Left ventricle myocardium inferior (tissue), 1 donor: ENCODE results near the gene ADAMTS8. TPM values are rescaled to one million over a fixed set of nuclear protein-coding genes. Genes with fewer than 3 reads are reported as not detected.

Experiments used
- DNase-seq: peaks from one replicate; pipeline ENCODE4 v3.0.0-alpha.2; 2020
- H3K27ac ChIP-seq: fragments of 200-600 bp; replicated peaks from 2 replicates; pipeline ENCODE4 v1.8.0; 2021
- H3K27me3 ChIP-seq: fragments of 200-600 bp; 2 replicates; pipeline ENCODE4 v1.8.0; 2021; ENCODE audit warnings: low read depth
- H3K36me3 ChIP-seq: fragments of 200-600 bp; 2 replicates; pipeline ENCODE4 v1.8.0; 2021
- H3K4me1 ChIP-seq: fragments of 200-600 bp; 2 replicates; pipeline ENCODE4 v1.8.0; 2021
- H3K4me3 ChIP-seq: fragments of 200-600 bp; 2 replicates; pipeline ENCODE4 v1.8.0; 2021; ENCODE audit warnings: mild to moderate bottlenecking, moderate library complexity
- H3K9me3 ChIP-seq: fragments of 200-600 bp; replicated peaks from 2 replicates; pipeline ENCODE4 v1.8.0; 2021
- intact Hi-C: fragments of 100-400 bp; cut with micrococcal nuclease; formaldehyde crosslinking; loops from one replicate; pipeline ENCODE4 v1.11.0; 2022
- total RNA-seq: library from RNA; stranded (reverse); fragmentation: NEBNext Ultra II Directional; extraction: Animal tissue kit (Norgen Biotek cat#: 25700); gene quantifications from one replicate; pipeline ENCODE4 v1.2.1, GENCODE V29; 2021
- TF ChIP-seq, protein P1 (sequence below): fragments of 200-600 bp; IDR thresholded peaks from 2 replicates; pipeline ENCODE4 v1.8.0; 2021; ENCODE audit warnings: antibody characterized with exemption, mild to moderate bottlenecking, borderline replicate concordance
- donor health status: DM: no; HTN: yes; CAD: no; lungs with severe emphysema.

ADAMTS8 gene
- total RNA-seq, 1 donor from 2014 or later = 0.85 TPM

DNA sequence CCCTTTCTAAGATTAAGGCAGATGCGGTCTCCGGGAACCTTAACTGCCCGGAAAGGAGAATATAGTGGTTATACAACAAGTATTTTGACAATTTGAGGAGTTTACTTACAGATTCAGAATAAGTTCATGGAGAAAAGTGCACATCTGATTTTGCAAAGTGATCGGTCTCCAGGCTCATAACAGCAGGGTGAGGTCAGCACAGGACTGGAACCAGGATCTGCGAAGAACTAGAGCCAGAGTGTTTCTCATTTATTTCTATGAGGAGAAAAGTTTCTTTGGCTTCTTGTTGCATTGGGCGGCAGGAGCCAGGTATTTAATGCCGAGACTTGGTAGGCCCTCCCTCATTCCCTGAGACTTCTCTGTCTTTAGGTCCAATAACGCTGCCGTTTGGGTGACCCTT, 23.8 kb upstream of the ADAMTS8 start:
- no peak for DNase-seq
- peak overlapping the region; percentile 91 for H3K4me3 ChIP-seq

DNA sequence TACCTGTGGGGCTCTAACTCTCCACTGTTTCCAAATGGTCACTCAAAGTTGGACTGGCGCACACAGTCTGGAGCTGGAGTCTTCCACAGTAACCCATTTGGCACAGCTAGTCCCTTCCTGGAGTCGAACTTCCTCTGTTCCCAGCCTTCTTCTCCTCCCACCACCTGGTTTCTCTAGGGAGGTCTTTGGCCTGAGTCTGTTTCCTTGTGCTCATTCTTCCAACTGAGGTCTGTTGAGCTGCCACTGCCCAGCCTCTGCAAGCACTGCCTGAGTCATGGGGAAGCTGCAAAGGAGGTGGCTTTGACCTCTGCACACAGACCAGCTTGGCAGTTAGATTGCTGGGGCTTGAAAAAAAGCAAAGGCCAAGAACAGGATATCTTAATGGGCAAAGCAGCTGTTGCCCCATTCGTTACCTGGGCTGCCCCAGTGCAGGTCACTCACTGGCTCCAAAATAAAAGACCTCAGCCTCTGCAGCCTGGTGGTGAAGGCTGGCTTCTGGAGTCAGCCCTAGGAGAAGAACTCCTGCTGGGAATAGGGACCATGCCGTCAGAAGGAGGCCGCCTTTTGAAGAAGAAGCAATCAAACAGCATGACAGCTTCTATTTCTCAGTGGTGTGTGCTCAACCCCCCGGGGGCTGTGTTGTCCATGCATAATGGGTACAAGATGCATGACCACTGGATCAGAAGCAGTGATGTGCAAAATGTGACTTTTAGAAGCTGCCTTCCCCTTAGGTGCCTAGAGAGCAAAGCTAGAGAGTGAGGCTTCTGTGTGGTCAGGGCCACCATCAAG, 23.0 kb upstream of the ADAMTS8 start:
- peak; percentile 57 for DNase-seq
- intact Hi-C loops = loop anchor here (5.0 kb wide), 1 partner anchor 71 kb away; no protein-coding TSS in a partner anchor
- TF ChIP-seq, protein P1, sequence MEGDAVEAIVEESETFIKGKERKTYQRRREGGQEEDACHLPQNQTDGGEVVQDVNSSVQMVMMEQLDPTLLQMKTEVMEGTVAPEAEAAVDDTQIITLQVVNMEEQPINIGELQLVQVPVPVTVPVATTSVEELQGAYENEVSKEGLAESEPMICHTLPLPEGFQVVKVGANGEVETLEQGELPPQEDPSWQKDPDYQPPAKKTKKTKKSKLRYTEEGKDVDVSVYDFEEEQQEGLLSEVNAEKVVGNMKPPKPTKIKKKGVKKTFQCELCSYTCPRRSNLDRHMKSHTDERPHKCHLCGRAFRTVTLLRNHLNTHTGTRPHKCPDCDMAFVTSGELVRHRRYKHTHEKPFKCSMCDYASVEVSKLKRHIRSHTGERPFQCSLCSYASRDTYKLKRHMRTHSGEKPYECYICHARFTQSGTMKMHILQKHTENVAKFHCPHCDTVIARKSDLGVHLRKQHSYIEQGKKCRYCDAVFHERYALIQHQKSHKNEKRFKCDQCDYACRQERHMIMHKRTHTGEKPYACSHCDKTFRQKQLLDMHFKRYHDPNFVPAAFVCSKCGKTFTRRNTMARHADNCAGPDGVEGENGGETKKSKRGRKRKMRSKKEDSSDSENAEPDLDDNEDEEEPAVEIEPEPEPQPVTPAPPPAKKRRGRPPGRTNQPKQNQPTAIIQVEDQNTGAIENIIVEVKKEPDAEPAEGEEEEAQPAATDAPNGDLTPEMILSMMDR = no peak
- H3K4me3 ChIP-seq = peak overlapping the region; percentile 91
- peaks cover 86% of the 10 kb centered on the region for H3K4me1 ChIP-seq
- H3K36me3 ChIP-seq = peaks cover 3% of the 10 kb centered on the region
- no peaks in the 10 kb centered on the region for H3K9me3 ChIP-seq
- H3K27me3 ChIP-seq = no peaks in the 10 kb centered on the region
- H3K27ac ChIP-seq = peak overlapping the region; percentile 93

More for the DNA sequence above, 23.8 kb upstream of the ADAMTS8 start:
- intact Hi-C loops = loop anchor here (5.0 kb wide), 1 partner anchor 70 kb away; no protein-coding TSS in a partner anchor
- peaks cover 10% of the 10 kb centered on the region for H3K36me3 ChIP-seq
- TF ChIP-seq, protein P1 = no peak
- H3K4me1 ChIP-seq = peaks cover 94% of the 10 kb centered on the region
- peak overlapping the region; percentile 93 for H3K27ac ChIP-seq
- H3K27me3 ChIP-seq = no peaks in the 10 kb centered on the region
- H3K9me3 ChIP-seq = no peaks in the 10 kb centered on the region

GRCh38 chr11:130449996-130450769, 21.8 kb upstream of the ADAMTS8 start:
- Histone ChIP-seq H3K36me3 (no peaks in the 10 kb centered on the region), H3K4me3 (peak overlapping the region; percentile 91), H3K27me3 (no peaks in the 10 kb centered on the region), H3K27ac (peak overlapping the region; percentile 93), H3K9me3 (no peaks in the 10 kb centered on the region), H3K4me1 (peaks cover 74% of the 10 kb centered on the region)
- TF ChIP-seq, protein P1 = peak; percentile 83
- peak; percentile 91 for DNase-seq
- intact Hi-C loops = loop anchor here (5.0 to 10.0 kb wide), 2 partner anchors 72 to 155 kb away; no protein-coding TSS in a partner anchor

- H3K27ac ChIP-seq = peak overlapping the region; percentile 93
- H3K27me3 ChIP-seq = no peaks in the 10 kb centered on the region
- H3K4me1 ChIP-seq = peaks cover 66% of the 10 kb centered on the region
- TF ChIP-seq, protein P1 = no peak
- intact Hi-C loops = loop anchor here (10.0 kb wide), 1 partner anchor 155 kb away; no protein-coding TSS in a partner anchor
- H3K9me3 ChIP-seq = no peaks in the 10 kb centered on the region
- DNase-seq = no peak
- no peaks in the 10 kb centered on the region for H3K36me3 ChIP-seq
- peak overlapping the region; percentile 91 for H3K4me3 ChIP-seq
Measured at GRCh38 chr11:130449310-130449990, 21.0 kb upstream of the ADAMTS8 start.
